Vagina (tissue), 2 donors: ENCODE data around the gene CAMKK2. TPM values are rescaled to one million over a fixed set of nuclear protein-coding genes. Genes with fewer than 3 reads are reported as not detected.

Experiments used
- DNase-seq, 2 donors: peaks; one replicate each; pipeline ENCODE4 v3.0.0-alpha.2; 2017; ENCODE audit errors: extremely low spot score in 2 of 2
- H3K27ac ChIP-seq: fragments of 200-600 bp; sonication (generic); one replicate; pipeline ENCODE4 v1.5.1; 2019
- H3K27me3 ChIP-seq: fragments of 200-600 bp; sonication (generic); one replicate; pipeline ENCODE4 v1.5.1; 2019
- H3K36me3 ChIP-seq, 2 donors: fragments of 200-600 bp; sonication (generic); one replicate each; pipeline ENCODE4 v1.5.1; 2017 to 2019
- H3K4me1 ChIP-seq: fragments of 200-600 bp; sonication (generic); one replicate; pipeline ENCODE4 v1.5.1; 2019
- H3K4me3 ChIP-seq, 2 donors: fragments of 200-600 bp; sonication (generic); 1 replicate in 1 of 2; 2 replicates in 1 of 2; pipeline ENCODE4 v1.5.1; 2016 to 2019
- H3K9me3 ChIP-seq: fragments of 200-600 bp; sonication (generic); one replicate; pipeline ENCODE4 v1.5.1; 2019
- CTCF ChIP-seq, 3 experiments: fragments of 450-650 bp in 2 of 3; fragments of 200-600 bp in 1 of 3; sonication (generic) in 1 of 3; IDR thresholded peaks; one replicate each; pipeline ENCODE4 v1.5.1; 2017 to 2019; ENCODE audit warnings: antibody characterized with exemption in 3 of 3, mild to moderate bottlenecking in 2 of 3, moderate library complexity in 2 of 3
- POLR2A ChIP-seq, 2 donors: fragments of 450-650 bp; IDR thresholded peaks; one replicate each; pipeline ENCODE4 v1.6.1; 2017; ENCODE audit warnings: antibody characterized with exemption in 2 of 2, mild to moderate bottlenecking in 2 of 2, moderate library complexity in 2 of 2
- POLR2AphosphoS5 ChIP-seq, 2 donors: sonication (generic); formaldehyde crosslinking; IDR thresholded peaks; one replicate each; pipeline ENCODE4 v1.9.0; 2017; ENCODE audit warnings: antibody characterized with exemption in 2 of 2, mild to moderate bottlenecking in 2 of 2, low read depth in 1 of 2; ENCODE audit not compliant: insufficient read depth in 1 of 2
- intact Hi-C: fragments of 100-400 bp; cut with DNase I; formaldehyde crosslinking; loops from one replicate; pipeline ENCODE4 v1.15.1; 2023
- total RNA-seq: library from RNA; depleted of rRNA; stranded (reverse); fragments of >200 nt; gene quantifications from one replicate; pipeline ENCODE4 v1.2.3, GENCODE V29; 2016

CAMKK2 gene
- total RNA-seq, 1 donor from 2014 or later, result 32.7 TPM

- Histone ChIP-seq H3K9me3 (no peaks in the 10 kb centered on the region), H3K36me3 (no peaks in the 10 kb centered on the region), H3K27ac (no peak overlapping the region), H3K4me1 (no peaks in the 10 kb centered on the region), H3K4me3 (no peak overlapping the region), H3K27me3 (no peaks in the 10 kb centered on the region)
- intact Hi-C loops, result no loop called here
- TF ChIP-seq POLR2AphosphoS5 (IDR thresholded peaks at IDR 0.05; ENCODE audit: insufficient read depth in 1 of 2, low read depth in 1 of 2) (no peak), CTCF (IDR thresholded peaks at IDR 0.05) (no peak), POLR2A (IDR thresholded peaks at IDR 0.05) (no peak)
- DNase-seq, result no peak
These were observed 97.6 kb downstream of the CAMKK2 start for GRCh38 chr12:121198949-121199348.

- Histone ChIP-seq H3K36me3 (no peaks in the 10 kb centered on the region), H3K27ac (no peak overlapping the region), H3K4me3 (no peak overlapping the region), H3K4me1 (no peaks in the 10 kb centered on the region), H3K27me3 (no peaks in the 10 kb centered on the region), H3K9me3 (no peaks in the 10 kb centered on the region)
- DNase-seq, result no peak
- TF ChIP-seq POLR2AphosphoS5 (IDR thresholded peaks at IDR 0.05; ENCODE audit: insufficient read depth in 1 of 2, low read depth in 1 of 2), result no peak
- no peak for TF ChIP-seq POLR2A (IDR thresholded peaks at IDR 0.05)
- TF ChIP-seq CTCF (IDR thresholded peaks at IDR 0.05), result no peak
- intact Hi-C loops, result no loop called here
These were observed 99.6 kb downstream of the CAMKK2 start for GRCh38 chr12:121196902-121197301.

- intact Hi-C loops, result no loop called here
- Histone ChIP-seq H3K27ac (peak overlapping the region; percentile 15), H3K36me3 (no peaks in the 10 kb centered on the region)
These were observed 105.4 kb downstream of the CAMKK2 start for GRCh38 chr12:121191151-121191550.

GRCh38 chr12:121190523-121191031, 105.9 kb downstream of the CAMKK2 start:
- no peak for DNase-seq
- Histone ChIP-seq H3K27ac (peak overlapping the region; percentile 15), H3K36me3 (no peaks in the 10 kb centered on the region), H3K9me3 (no peaks in the 10 kb centered on the region), H3K4me3 (no peak overlapping the region), H3K4me1 (peaks cover 6% of the 10 kb centered on the region), H3K27me3 (no peaks in the 10 kb centered on the region)
- TF ChIP-seq POLR2AphosphoS5 (IDR thresholded peaks at IDR 0.05; ENCODE audit: insufficient read depth in 1 of 2, low read depth in 1 of 2) (no peak), CTCF (IDR thresholded peaks at IDR 0.05) (no peak), POLR2A (IDR thresholded peaks at IDR 0.05) (no peak)
- intact Hi-C loops, result no loop called here

More at GRCh38 chr12:121191151-121191550, 105.4 kb downstream of the CAMKK2 start:
- peaks cover 6% of the 10 kb centered on the region for H3K4me1 ChIP-seq
- H3K4me3 ChIP-seq, result no peak overlapping the region
- DNase-seq, result no peak
- H3K9me3 ChIP-seq, result no peaks in the 10 kb centered on the region
- H3K27me3 ChIP-seq, result no peaks in the 10 kb centered on the region
- no peak for TF ChIP-seq CTCF (IDR thresholded peaks at IDR 0.05)
- TF ChIP-seq POLR2A (IDR thresholded peaks at IDR 0.05), result no peak
- no peak for TF ChIP-seq POLR2AphosphoS5 (IDR thresholded peaks at IDR 0.05; ENCODE audit: insufficient read depth in 1 of 2, low read depth in 1 of 2)

GRCh38 chr12:121189619-121190155, 106.8 kb downstream of the CAMKK2 start:
- TF ChIP-seq CTCF (IDR thresholded peaks at IDR 0.05), result no peak
- TF ChIP-seq POLR2A (IDR thresholded peaks at IDR 0.05), result no peak
- no peak for TF ChIP-seq POLR2AphosphoS5 (IDR thresholded peaks at IDR 0.05; ENCODE audit: insufficient read depth in 1 of 2, low read depth in 1 of 2)
- Histone ChIP-seq H3K9me3 (no peaks in the 10 kb centered on the region), H3K27ac (no peak overlapping the region), H3K4me3 (no peak overlapping the region), H3K27me3 (no peaks in the 10 kb centered on the region), H3K36me3 (no peaks in the 10 kb centered on the region), H3K4me1 (peaks cover 6% of the 10 kb centered on the region)
- no peak for DNase-seq
- intact Hi-C loops, result no loop called here
